Thymus (tissue), 11 donors: Measurements from ENCODE around the gene DROSHA. TPM values are rescaled to one million over a fixed set of nuclear protein-coding genes. Genes with fewer than 3 reads are reported as not detected.

Source experiments
- DNase-seq, 9 donors: peaks; one replicate each; pipeline ENCODE4 v3.0.0-alpha.2; 2013; ENCODE audit warnings: low spot score in 9 of 9, low read depth in 6 of 9, missing footprints in 1 of 9
- H3K27ac ChIP-seq, 2 donors: one replicate each; pipeline ENCODE4 v1.5.1; 2013; ENCODE audit warnings: control low read depth in 1 of 2, low read depth in 1 of 2, low read length in 1 of 2, mild to moderate bottlenecking in 1 of 2, moderate library complexity in 1 of 2
- H3K27me3 ChIP-seq, 2 donors: one replicate each; pipeline ENCODE4 v1.5.1; 2013; ENCODE audit warnings: low read length in 1 of 2; ENCODE audit not compliant: control insufficient read depth in 2 of 2, insufficient read depth in 1 of 2
- H3K36me3 ChIP-seq, 2 donors: one replicate each; pipeline ENCODE4 v1.5.1; 2013; ENCODE audit warnings: low read length in 1 of 2, mild to moderate bottlenecking in 1 of 2, moderate library complexity in 1 of 2; ENCODE audit not compliant: control insufficient read depth in 2 of 2, insufficient read depth in 2 of 2
- H3K4me1 ChIP-seq, 2 donors: one replicate each; pipeline ENCODE4 v1.5.1; 2013; ENCODE audit warnings: low read length in 2 of 2; ENCODE audit not compliant: control insufficient read depth in 2 of 2, insufficient read depth in 2 of 2
- H3K4me3 ChIP-seq, 2 donors: one replicate each; pipeline ENCODE4 v1.5.1; 2013; ENCODE audit warnings: low read length in 2 of 2, control low read depth in 1 of 2, mild to moderate bottlenecking in 1 of 2
- H3K9me3 ChIP-seq, 2 donors: one replicate each; pipeline ENCODE4 v1.5.1; 2013; ENCODE audit warnings: low read length in 1 of 2, mild to moderate bottlenecking in 1 of 2; ENCODE audit not compliant: control insufficient read depth in 2 of 2, insufficient read depth in 1 of 2
- WGBS: extraction: QIAGEN DNeasy Blood & Tissue Kit; methylation state at CpG from one replicate; pipeline ENCODE4 v1.1.7; 2013; 5-methylcytosine and 5-hydroxymethylcytosine counted together
- polyA plus RNA-seq: library from polyadenylated mRNA; stranded (reverse); fragments of 200-250 nt; gene quantifications from one replicate; pipeline ENCODE4 v1.2.3, GENCODE V29; 2013
- total RNA-seq: library from RNA; stranded (reverse); fragments of 120-200 nt; gene quantifications from one replicate; pipeline ENCODE4 v1.2.4, GENCODE V29; 2013
- donor health status: healthy.

Gene DROSHA
- total and polyA plus RNA-seq, 2 donors = 34.4 to 138 TPM

DNA sequence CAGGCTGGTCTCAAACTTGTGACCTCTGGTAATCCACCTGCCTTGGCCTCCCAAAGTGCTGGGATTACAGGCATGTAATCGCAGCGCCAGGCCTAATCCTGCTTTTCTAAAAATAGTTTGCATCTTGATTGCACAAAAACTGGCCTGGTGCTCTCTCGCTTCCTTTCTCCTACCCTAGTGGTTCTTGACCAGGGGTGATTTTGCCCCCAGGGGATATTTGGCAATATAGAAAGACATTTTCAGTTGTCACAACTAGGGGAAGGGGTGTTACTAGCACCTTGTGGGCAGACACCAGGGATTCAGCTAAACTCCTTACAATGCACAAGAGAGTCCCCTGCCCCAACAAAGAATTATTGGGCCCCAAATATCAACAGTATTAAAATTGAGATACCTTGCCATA lies 139.8 kb downstream of the DROSHA start:
- Histone ChIP-seq H3K4me1 (no peaks in the 10 kb centered on the region), H3K36me3 (no peaks in the 10 kb centered on the region), H3K27ac (no peak overlapping the region), H3K9me3 (peaks cover 0 to 1% of the 10 kb centered on the region in 2 donors), H3K4me3 (no peak overlapping the region), H3K27me3 (no peaks in the 10 kb centered on the region)
- WGBS = 91% methylated on average over 3 of the region's 3 CpGs
- DNase-seq = no peak

DNA sequence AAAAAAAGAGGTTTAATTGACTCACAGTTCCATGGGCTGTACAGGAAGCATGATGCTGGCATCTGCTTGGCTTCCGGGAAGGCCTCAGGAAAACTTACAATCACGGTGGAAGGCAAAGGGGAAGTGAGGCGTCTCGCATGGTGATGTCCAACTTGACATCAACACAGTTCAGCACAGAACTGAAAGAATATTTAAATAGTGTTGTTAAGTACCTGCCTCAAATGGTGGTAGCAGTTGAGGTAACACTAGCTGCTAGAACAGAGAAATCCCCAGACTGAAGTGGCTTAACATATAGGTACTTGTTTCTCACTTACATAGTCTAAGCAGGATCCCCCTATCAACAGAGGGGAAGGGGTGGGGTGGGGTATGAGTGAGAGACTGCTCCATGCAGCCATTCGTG lies 141.6 kb downstream of the DROSHA start:
- Histone ChIP-seq H3K27me3 (no peaks in the 10 kb centered on the region), H3K27ac (no peak overlapping the region), H3K4me3 (no peak overlapping the region), H3K9me3 (peaks cover 0 to 1% of the 10 kb centered on the region in 2 donors), H3K36me3 (no peaks in the 10 kb centered on the region), H3K4me1 (no peaks in the 10 kb centered on the region)
- WGBS = 93% methylated on average over 5 of the region's 5 CpGs
- DNase-seq = no peak

DNA sequence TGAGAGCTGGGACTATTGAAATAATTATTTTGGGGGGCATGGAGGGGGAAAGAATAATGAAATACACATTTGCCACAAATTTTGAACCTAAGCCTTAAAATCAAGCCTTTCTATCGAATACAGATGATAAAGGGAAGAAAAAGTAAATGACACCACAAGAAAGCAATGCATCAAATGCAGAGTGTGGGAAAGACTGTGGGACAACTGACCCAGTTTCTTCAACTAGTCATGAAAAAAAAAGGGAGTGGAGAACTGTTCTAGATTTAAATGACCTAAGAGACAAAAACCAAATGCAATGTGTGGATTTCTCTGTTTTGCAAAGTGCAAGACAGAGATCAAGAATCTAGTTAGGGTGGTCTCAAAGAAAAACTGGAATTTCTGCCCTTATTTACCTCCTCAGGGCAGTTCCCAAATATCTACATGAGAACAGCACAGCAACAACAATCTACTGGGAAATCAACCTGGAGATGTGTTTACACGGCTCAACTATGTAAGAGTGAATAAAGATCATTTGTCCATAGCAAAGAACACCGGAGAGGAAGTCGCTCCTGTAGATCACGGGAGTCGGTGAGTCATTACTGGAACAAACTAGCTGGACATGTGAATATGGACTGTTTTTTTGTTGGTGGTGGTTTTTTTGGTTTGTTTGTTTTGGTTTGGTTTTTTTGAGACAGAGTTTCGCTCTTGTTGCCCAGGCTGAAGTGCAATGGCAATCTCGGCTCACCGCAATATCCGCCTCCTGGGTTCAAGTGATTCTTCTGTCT lies 145.9 kb downstream of the DROSHA start:
- DNase-seq = no peak
- no peaks in the 10 kb centered on the region for H3K36me3 ChIP-seq
- H3K4me1 ChIP-seq = no peaks in the 10 kb centered on the region
- 96% methylated on average over 10 of the region's 10 CpGs for WGBS
- peaks cover 0 to 1% of the 10 kb centered on the region in 2 donors for H3K9me3 ChIP-seq
- H3K27me3 ChIP-seq = no peaks in the 10 kb centered on the region
- no peak overlapping the region for H3K4me3 ChIP-seq
- no peak overlapping the region for H3K27ac ChIP-seq

DNA sequence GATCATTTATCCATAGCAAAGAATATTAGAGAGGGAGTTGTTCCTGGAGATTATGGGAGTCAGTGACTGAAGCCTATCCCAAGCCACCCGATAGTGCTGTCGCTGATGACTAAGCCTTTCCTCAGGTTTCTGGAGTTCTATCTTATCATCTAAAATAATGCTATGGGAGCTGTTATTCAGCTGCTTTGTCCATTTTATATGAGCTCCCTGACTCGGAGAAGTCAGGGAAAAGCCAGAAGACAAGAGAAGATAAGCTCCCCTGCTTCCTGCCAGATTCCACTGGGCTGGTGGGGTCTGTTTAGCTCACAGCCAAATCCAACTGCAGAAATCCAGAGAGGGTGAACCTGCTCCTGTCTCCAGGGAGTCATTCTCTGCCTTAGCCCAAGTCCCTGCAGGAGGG lies 148.2 kb downstream of the DROSHA start:
- peaks cover 0 to 1% of the 10 kb centered on the region in 2 donors for H3K9me3 ChIP-seq
- no peak overlapping the region for H3K27ac ChIP-seq
- whole genome bisulfite sequencing = 63% methylated on average over 3 of the region's 3 CpGs
- no peak overlapping the region for H3K4me3 ChIP-seq
- H3K27me3 ChIP-seq = no peaks in the 10 kb centered on the region
- no peak for DNase-seq
- H3K36me3 ChIP-seq = no peaks in the 10 kb centered on the region
- no peaks in the 10 kb centered on the region for H3K4me1 ChIP-seq

DNA sequence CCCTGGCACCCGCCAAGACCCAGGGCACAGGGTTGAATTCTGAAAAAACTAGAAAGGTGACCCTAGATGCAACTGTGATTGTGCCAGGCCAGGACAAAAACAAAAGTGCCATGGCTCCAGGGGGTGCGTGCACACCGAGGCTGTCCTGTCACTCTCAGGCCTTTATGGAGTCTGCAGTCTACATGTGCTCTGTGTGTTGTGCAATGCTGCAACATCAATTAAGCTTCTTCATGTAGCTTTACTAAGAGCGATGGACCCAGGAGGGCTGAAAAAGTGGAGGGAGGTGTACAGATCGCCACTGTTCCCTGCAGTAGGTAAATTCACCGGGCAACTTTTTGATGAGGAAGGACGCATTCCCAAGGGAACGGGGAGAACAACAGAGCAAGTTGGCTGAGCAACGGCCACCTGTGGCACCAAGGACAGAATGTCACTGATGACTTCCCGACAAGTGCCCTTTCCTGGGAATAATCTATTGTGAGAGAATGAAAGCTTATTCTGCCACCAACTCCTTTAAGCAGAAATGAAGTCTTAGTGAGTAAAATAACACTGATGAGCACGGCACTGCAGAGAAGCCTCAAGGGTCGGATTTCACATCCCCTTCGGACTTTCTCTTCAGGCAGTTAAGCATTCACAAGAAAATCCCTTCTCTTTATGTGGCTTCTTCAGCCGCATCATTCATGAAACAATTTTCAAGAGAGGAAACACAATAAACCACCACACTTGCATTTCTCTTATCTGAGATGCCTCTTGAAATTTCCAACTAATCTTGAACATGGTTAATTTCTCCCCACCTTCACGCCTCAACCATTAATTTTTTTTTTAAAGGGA lies 149.6 kb downstream of the DROSHA start:
- Histone ChIP-seq H3K36me3 (no peaks in the 10 kb centered on the region), H3K9me3 (no peaks in the 10 kb centered on the region), H3K27me3 (no peaks in the 10 kb centered on the region), H3K4me1 (no peaks in the 10 kb centered on the region), H3K4me3 (no peak overlapping the region), H3K27ac (no peak overlapping the region)
- no peak for DNase-seq
- WGBS = 80% methylated on average over 15 of the region's 15 CpGs

DNA sequence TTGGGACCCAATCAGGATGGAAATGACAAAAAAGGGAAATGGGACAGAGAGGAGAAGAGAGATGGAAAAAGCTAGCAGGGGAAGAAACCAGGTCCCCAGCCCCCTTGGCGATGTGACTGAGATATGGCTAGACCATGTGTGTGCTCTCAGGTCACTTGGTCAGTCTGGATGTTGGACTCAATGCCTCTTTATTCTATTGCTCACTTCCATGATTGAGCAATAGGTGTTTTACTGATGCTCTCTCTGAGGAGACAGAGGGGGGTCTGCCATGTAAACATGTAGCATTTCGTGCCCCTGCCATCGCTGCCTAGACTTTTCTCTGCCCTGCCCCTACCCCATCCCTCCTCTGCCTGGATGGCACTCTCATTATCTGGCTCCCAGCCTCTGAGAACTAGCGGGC lies 150.6 kb downstream of the DROSHA start:
- no peaks in the 10 kb centered on the region for H3K36me3 ChIP-seq
- no peaks in the 10 kb centered on the region for H3K4me1 ChIP-seq
- H3K27ac ChIP-seq = no peak overlapping the region
- no peaks in the 10 kb centered on the region for H3K27me3 ChIP-seq
- no peak overlapping the region for H3K4me3 ChIP-seq
- no peaks in the 10 kb centered on the region for H3K9me3 ChIP-seq
- 82% methylated on average over 4 of the region's 4 CpGs for WGBS
- no peak for DNase-seq

DNA sequence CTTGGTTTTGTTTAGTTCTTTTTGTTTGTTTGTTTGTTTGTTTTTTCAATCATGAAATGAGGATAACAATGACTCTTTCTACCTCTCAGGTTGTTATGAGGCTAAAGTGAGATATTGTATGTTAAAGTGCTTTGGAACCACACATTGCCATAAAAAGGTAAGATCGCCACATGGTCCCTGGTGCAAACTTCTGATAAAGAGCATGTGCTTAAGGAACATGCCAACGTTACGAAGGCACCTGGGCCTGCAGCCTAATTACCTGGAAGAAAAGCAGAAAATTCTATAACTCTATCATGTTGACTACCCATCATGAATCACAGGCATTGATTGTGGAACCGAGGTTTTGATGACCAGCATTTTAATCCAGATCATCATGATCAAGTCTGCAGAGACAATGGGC lies 151.8 kb downstream of the DROSHA start:
- WGBS = 79% methylated on average over 4 of the region's 4 CpGs
- H3K4me1 ChIP-seq = no peaks in the 10 kb centered on the region
- H3K27ac ChIP-seq = no peak overlapping the region

DNA sequence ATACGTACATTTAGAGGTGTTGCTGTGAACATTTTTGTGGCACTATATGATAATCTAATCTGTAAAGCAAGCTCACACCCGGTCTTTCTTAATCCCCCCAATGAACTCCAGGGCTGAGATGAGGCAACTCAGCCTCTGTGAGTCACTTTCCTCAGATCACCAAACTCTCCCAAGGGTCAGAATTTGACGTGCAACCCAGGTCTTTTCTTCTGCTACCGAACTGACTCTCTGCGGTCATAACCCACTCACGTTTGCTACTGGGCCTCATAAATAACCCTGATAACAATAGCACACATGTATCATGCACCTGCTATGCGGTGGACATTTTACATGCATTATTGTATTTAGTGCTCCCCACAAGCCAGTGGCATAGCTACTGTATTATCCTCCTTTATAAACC lies 153.1 kb downstream of the DROSHA start:
- no peaks in the 10 kb centered on the region for H3K4me1 ChIP-seq
- no peak overlapping the region for H3K27ac ChIP-seq
- no peaks in the 10 kb centered on the region for H3K36me3 ChIP-seq
- no peaks in the 10 kb centered on the region for H3K27me3 ChIP-seq
- no peaks in the 10 kb centered on the region for H3K9me3 ChIP-seq
- DNase-seq = no peak
- no peak overlapping the region for H3K4me3 ChIP-seq
- WGBS = 82% methylated on average over 7 of the region's 7 CpGs

More for the DNA sequence above, 151.8 kb downstream of the DROSHA start:
- no peak for DNase-seq
- H3K36me3 ChIP-seq = no peaks in the 10 kb centered on the region
- H3K27me3 ChIP-seq = no peaks in the 10 kb centered on the region
- no peak overlapping the region for H3K4me3 ChIP-seq
- no peaks in the 10 kb centered on the region for H3K9me3 ChIP-seq

DNA sequence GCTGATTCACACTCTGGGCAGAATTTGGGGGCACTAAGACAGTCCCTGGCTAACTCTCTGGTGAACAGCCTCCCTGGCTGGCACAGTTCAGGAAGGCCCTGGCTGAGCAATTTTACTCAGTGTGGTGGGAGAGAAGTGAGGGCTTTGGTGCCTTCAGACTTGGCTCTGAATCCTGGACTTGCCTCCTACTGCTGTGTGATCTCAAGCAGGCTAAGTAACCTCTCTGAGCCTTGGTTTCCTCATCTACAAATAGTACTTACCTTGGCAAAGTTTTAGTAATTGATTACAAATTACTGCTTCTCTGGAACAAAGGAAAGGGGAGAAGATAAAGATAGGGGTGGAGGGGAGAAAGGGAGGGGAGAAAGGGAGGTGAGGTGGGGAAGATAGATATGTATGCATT lies 153.8 kb downstream of the DROSHA start:
- Histone ChIP-seq H3K36me3 (no peaks in the 10 kb centered on the region), H3K4me1 (no peaks in the 10 kb centered on the region), H3K27ac (no peak overlapping the region), H3K9me3 (no peaks in the 10 kb centered on the region), H3K27me3 (no peaks in the 10 kb centered on the region), H3K4me3 (no peak overlapping the region)
- no peak for DNase-seq
